Bronchial epithelial cell (primary cell): ENCODE measurements around the gene GPR180. TPM values are rescaled to one million over a fixed set of nuclear protein-coding genes. Genes with fewer than 3 reads are reported as not detected.
A peak's percentile ranks its signal among the peaks of the same experiment; 100 is the strongest.

Experiments used
- DNase-seq: peaks from one replicate; pipeline ENCODE4 v3.0.0-alpha.2; 2010; ENCODE audit warnings: low read depth
- FAIRE-seq: peaks from 2 replicates; lab custom pipeline; 2011; peaks lifted over from hg19 to GRCh38; lab: Jason Lieb, UNC
- H3K27me3 ChIP-seq: 2 replicates; pipeline ENCODE4 v1.5.1; 2011; ENCODE audit warnings: low read length; ENCODE audit not compliant: control insufficient read depth, insufficient read depth
- H3K36me3 ChIP-seq: 2 replicates; pipeline ENCODE4 v1.5.1; 2011; ENCODE audit warnings: low read length; ENCODE audit not compliant: control insufficient read depth, insufficient read depth
- H3K4me3 ChIP-seq: 2 replicates; pipeline ENCODE4 v1.5.1; 2011; ENCODE audit warnings: mild to moderate bottlenecking, low read depth, low read length, control low read depth
- CTCF ChIP-seq: IDR thresholded peaks from 2 replicates; pipeline ENCODE4 v1.5.1; 2011; ENCODE audit warnings: mild to moderate bottlenecking, moderate library complexity, low read length, control low read depth, inconsistent platforms; ENCODE audit not compliant: insufficient read depth, severe bottlenecking
- total RNA-seq: library from RNA; depleted of rRNA; stranded (reverse); fragments of >200 nt; gene quantifications from 2 replicates; pipeline ENCODE4 v1.2.1, GENCODE V29; 2014

GPR180 gene
- total RNA-seq, 1 donor from 2014 or later = 12.4 TPM

DNA sequence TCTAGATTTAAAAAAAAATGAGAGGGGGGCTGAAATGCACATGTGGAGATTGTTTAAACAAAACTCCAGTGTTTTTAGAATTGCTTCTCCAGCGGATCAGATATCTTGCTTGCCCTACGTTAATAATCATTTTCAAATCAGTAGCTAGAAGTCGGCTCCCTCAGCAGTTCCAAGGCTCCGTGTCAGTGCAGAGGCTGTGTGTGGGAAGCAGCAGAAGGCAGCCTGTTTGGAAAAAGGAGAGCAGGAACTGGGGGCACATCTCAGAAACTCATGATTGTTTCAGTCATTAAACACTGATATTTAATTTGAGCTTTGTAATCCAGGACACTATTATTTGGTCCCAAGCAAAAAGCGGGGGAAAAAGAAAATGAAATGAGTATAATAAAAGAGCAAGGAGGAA, 59.7 kb downstream of the GPR180 start:
- H3K27me3 ChIP-seq = no peaks in the 10 kb centered on the region
- TF ChIP-seq CTCF = no peak
- no peak for FAIRE-seq

GRCh38 chr13:94662274-94662945, 60.8 kb downstream of the GPR180 start:
- Histone ChIP-seq H3K36me3 (no peaks in the 10 kb centered on the region), H3K4me3 (no peak overlapping the region), H3K27me3 (no peaks in the 10 kb centered on the region)
- DNase-seq (no peak), FAIRE-seq (no peak)
- TF ChIP-seq CTCF = no peak

More for the DNA sequence above, 59.7 kb downstream of the GPR180 start:
- Histone ChIP-seq H3K4me3 (no peak overlapping the region), H3K36me3 (no peaks in the 10 kb centered on the region)
- no peak for DNase-seq

- FAIRE-seq (no peak), DNase-seq (no peak)
- H3K4me3 ChIP-seq = no peak overlapping the region
- no peaks in the 10 kb centered on the region for H3K36me3 ChIP-seq
- H3K27me3 ChIP-seq = no peaks in the 10 kb centered on the region
- TF ChIP-seq CTCF = no peak
Measured at GRCh38 chr13:94664889-94665288, 63.2 kb downstream of the GPR180 start.

- Histone ChIP-seq H3K27me3 (no peaks in the 10 kb centered on the region), H3K36me3 (no peaks in the 10 kb centered on the region), H3K4me3 (no peak overlapping the region)
- FAIRE-seq (no peak), DNase-seq (peak; percentile 23)
- no peak for TF ChIP-seq CTCF
Measured at GRCh38 chr13:94666065-94666464, 64.4 kb downstream of the GPR180 start.

DNA sequence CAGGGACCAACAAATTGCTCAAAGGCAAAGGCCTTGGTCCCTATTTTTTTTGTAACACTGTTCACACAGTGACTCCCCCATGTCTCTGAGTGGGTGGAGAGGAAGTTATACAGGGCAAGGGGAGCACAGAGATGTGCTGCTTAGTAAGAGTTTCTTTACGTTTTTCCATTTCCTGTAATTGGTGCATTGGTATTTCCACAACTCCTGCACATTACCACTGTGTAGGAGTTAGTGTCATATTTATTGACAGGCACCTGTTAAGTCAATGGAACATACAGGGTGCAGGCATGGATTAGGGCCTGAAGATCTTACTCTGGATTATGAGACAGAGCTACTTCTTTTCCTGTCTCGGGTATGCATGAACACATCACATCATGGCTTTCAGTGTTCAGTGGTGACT, 65.5 kb downstream of the GPR180 start:
- no peak for TF ChIP-seq CTCF
- no peaks in the 10 kb centered on the region for H3K27me3 ChIP-seq
- H3K4me3 ChIP-seq = no peak overlapping the region
- no peaks in the 10 kb centered on the region for H3K36me3 ChIP-seq
- FAIRE-seq = no peak
- DNase-seq = no peak

DNA sequence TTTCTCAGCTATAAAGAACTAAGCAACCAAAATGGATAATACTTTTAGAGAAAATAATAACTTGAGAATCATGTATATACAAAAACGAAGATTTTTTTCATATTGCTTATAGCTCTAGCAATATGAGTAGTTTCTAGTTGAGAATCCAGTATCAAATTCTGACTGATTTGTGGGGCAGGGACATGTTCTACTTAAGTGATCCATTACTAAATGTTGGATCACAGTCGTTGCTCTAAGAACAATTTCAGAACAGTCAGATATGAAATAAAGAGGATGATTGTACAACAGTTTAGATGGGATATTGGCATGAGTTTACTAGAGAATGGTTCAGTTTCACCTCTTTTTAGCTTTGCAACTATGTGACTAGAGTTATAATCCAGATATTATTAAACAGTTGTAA, 70.7 kb downstream of the GPR180 start:
- TF ChIP-seq CTCF = no peak
- DNase-seq (no peak), FAIRE-seq (no peak)
- no peaks in the 10 kb centered on the region for H3K27me3 ChIP-seq
- no peak overlapping the region for H3K4me3 ChIP-seq
- no peaks in the 10 kb centered on the region for H3K36me3 ChIP-seq
